Thyroid gland (tissue), 4 donors: ENCODE data around the gene RGS19. TPM values are rescaled to one million over a fixed set of nuclear protein-coding genes. Genes with fewer than 3 reads are reported as not detected.

Experiments
- DNase-seq, 2 donors: peaks; one replicate each; pipeline ENCODE4 v3.0.0-alpha.2; 2019
- H3K27ac ChIP-seq, 3 donors: fragments of 200-600 bp; sonication (generic); 1 replicate in 2 of 3; 2 replicates in 1 of 3; pipeline ENCODE4 v1.5.1; 2016 to 2019; ENCODE audit warnings: mild to moderate bottlenecking in 1 of 3, moderate library complexity in 1 of 3
- H3K27me3 ChIP-seq: fragments of 200-600 bp; sonication (generic); one replicate; pipeline ENCODE4 v1.5.1; 2019
- H3K36me3 ChIP-seq, 2 donors: fragments of 200-600 bp; sonication (generic); one replicate each; pipeline ENCODE4 v1.5.1; 2016 to 2019
- H3K4me1 ChIP-seq, 2 donors: fragments of 200-600 bp; sonication (generic); one replicate each; pipeline ENCODE4 v1.5.1; 2017 to 2019
- H3K4me3 ChIP-seq, 3 donors: fragments of 200-600 bp; sonication (generic); replicated peaks in 1 of 3; 1 replicate in 2 of 3; 2 replicates in 1 of 3; pipeline ENCODE4 v1.5.1; 2016; ENCODE audit warnings: mild to moderate bottlenecking in 1 of 3
- H3K9me3 ChIP-seq: fragments of 200-600 bp; sonication (generic); one replicate; pipeline ENCODE4 v1.5.1; 2017
- CTCF ChIP-seq, 6 experiments: fragments of 200-600 bp in 3 of 6; fragments of 450-650 bp in 3 of 6; sonication (generic) in 3 of 6; IDR thresholded peaks; one replicate each; pipeline ENCODE4 v1.5.1; 2016 to 2019; ENCODE audit warnings: antibody characterized with exemption in 6 of 6, mild to moderate bottlenecking in 2 of 6, inconsistent platforms in 1 of 6, moderate library complexity in 1 of 6
- POLR2A ChIP-seq, 2 donors: fragments of 450-650 bp; IDR thresholded peaks; one replicate each; pipeline ENCODE4 v1.6.1; 2017; ENCODE audit warnings: antibody characterized with exemption in 2 of 2, mild to moderate bottlenecking in 2 of 2, moderate library complexity in 1 of 2
- WGBS, 2 donors: methylation state at CpG; one replicate each; pipeline ENCODE4 v1.1.5; 2017; 5-methylcytosine and 5-hydroxymethylcytosine counted together
- intact Hi-C: fragments of 100-400 bp; cut with DNase I; formaldehyde crosslinking; loops from one replicate; pipeline ENCODE4 v1.15.1; 2023
- total RNA-seq, 4 donors: library from RNA; depleted of rRNA; stranded (reverse); fragments of >200 nt; gene quantifications; one replicate each; pipeline ENCODE4 v1.2.3, GENCODE V29; 2016

Gene RGS19
- total RNA-seq, 4 donors from 2014 or later = 10.5 to 17.2 (median 13.4) TPM

- no peak for DNase-seq
- 76 to 84% methylated on average over 13 of the region's 13 CpGs for WGBS, 2 donors
- Histone ChIP-seq H3K4me1 (no peaks in the 10 kb centered on the region), H3K36me3 (no peaks in the 10 kb centered on the region), H3K9me3 (no peaks in the 10 kb centered on the region), H3K4me3 (no peak overlapping the region), H3K27me3 (no peaks in the 10 kb centered on the region), H3K27ac (no peak overlapping the region)
- TF ChIP-seq POLR2A (IDR thresholded peaks at IDR 0.05) = no peak
- intact Hi-C loops = no loop called here
Measured at GRCh38 chr20:64113796-64114355, 34.6 kb upstream of the RGS19 start.

- no peaks in the 10 kb centered on the region for H3K27me3 ChIP-seq
- DNase-seq = no peak
- H3K4me3 ChIP-seq = no peak overlapping the region
- no peaks in the 10 kb centered on the region for H3K36me3 ChIP-seq
- no peaks in the 10 kb centered on the region for H3K4me1 ChIP-seq
- intact Hi-C loops = no loop called here
- H3K27ac ChIP-seq = no peak overlapping the region
- 54 to 80% methylated on average over 3 to 6 of the region's 6 CpGs for WGBS, 2 donors
- no peak for TF ChIP-seq CTCF (IDR thresholded peaks at IDR 0.05)
- no peak for TF ChIP-seq POLR2A (IDR thresholded peaks at IDR 0.05)
- no peaks in the 10 kb centered on the region for H3K9me3 ChIP-seq
Measured at GRCh38 chr20:64113444-64113775, 34.1 kb upstream of the RGS19 start.

- Histone ChIP-seq H3K4me1 (no peaks in the 10 kb centered on the region), H3K27ac (no peak overlapping the region), H3K9me3 (no peaks in the 10 kb centered on the region), H3K27me3 (no peaks in the 10 kb centered on the region), H3K4me3 (no peak overlapping the region), H3K36me3 (no peaks in the 10 kb centered on the region)
- no peak for DNase-seq
- WGBS, 2 donors = 84 to 95% methylated on average over 9 to 12 of the region's 18 CpGs
- TF ChIP-seq CTCF (IDR thresholded peaks at IDR 0.05) (no peak), POLR2A (IDR thresholded peaks at IDR 0.05) (no peak)
- intact Hi-C loops = no loop called here
Measured at GRCh38 chr20:64112691-64113443, 33.5 kb upstream of the RGS19 start.

- Histone ChIP-seq H3K9me3 (no peaks in the 10 kb centered on the region), H3K36me3 (no peaks in the 10 kb centered on the region), H3K27me3 (no peaks in the 10 kb centered on the region), H3K4me1 (no peaks in the 10 kb centered on the region), H3K4me3 (no peak overlapping the region), H3K27ac (no peak overlapping the region)
- TF ChIP-seq POLR2A (IDR thresholded peaks at IDR 0.05) (no peak), CTCF (IDR thresholded peaks at IDR 0.05) (no peak)
- DNase-seq = no peak
- intact Hi-C loops = no loop called here
- 82 to 84% methylated on average over 9 to 19 of the region's 19 CpGs for WGBS, 2 donors
Measured at GRCh38 chr20:64111841-64112641, 32.7 kb upstream of the RGS19 start.

- no peak for DNase-seq
- intact Hi-C loops = no loop called here
- H3K4me1 ChIP-seq = no peaks in the 10 kb centered on the region
Measured at GRCh38 chr20:64110411-64111068, 31.2 kb upstream of the RGS19 start.

More at GRCh38 chr20:64110411-64111068, 31.2 kb upstream of the RGS19 start:
- TF ChIP-seq CTCF (IDR thresholded peaks at IDR 0.05) (no peak), POLR2A (IDR thresholded peaks at IDR 0.05) (no peak)
- Histone ChIP-seq H3K27me3 (no peaks in the 10 kb centered on the region), H3K9me3 (no peaks in the 10 kb centered on the region), H3K27ac (no peak overlapping the region), H3K4me3 (no peak overlapping the region), H3K36me3 (no peaks in the 10 kb centered on the region)
- WGBS, 2 donors = 79 to 91% methylated on average over 8 to 10 of the region's 10 CpGs
